NCI-H187 treated with DMSO at 0.1 percent for 48 hours (cell line): Measurements from ENCODE around the gene GAPDHS.
A peak's percentile ranks its signal among the peaks of the same experiment; 100 is the strongest.

Experiments used
- DNase-seq: peaks from one replicate; lab custom pipeline; 2025; lab: John Stamatoyannopoulos, UW

Gene GAPDHS

GRCh38 chr19:35539850-35540249, 6.6 kb downstream of the GAPDHS start:
- DNase-seq: no peak

- DNase-seq: no peak
Measured at GRCh38 chr19:35540356-35540927, 7.2 kb downstream of the GAPDHS start.

- DNase-seq: no peak
Measured at GRCh38 chr19:35542209-35542608, 9.0 kb downstream of the GAPDHS start.

- DNase-seq: no peak
Measured at GRCh38 chr19:35543280-35544109, 10.2 kb downstream of the GAPDHS start.

- DNase-seq: no peak
Measured at GRCh38 chr19:35544110-35544802, 11.0 kb downstream of the GAPDHS start.

- peak; percentile 47 for DNase-seq
Measured at GRCh38 chr19:35545001-35545854, 12.0 kb downstream of the GAPDHS start, which contains the start of gene TMEM147. Gene TMEM147 (plus strand): TSS chr19:35545626. CDS start chr19:35545740, 114 bp downstream.

GRCh38 chr19:35545855-35546381, 12.7 kb downstream of the GAPDHS start:
- no peak for DNase-seq

- no peak for DNase-seq
Measured at GRCh38 chr19:35546532-35546931, 13.3 kb downstream of the GAPDHS start.

- peak; percentile 48 for DNase-seq
Measured at GRCh38 chr19:35549174-35549788, 16.0 kb downstream of the GAPDHS start.

GRCh38 chr19:35549879-35550523, 16.7 kb downstream of the GAPDHS start:
- DNase-seq: no peak

- DNase-seq: no peak
Measured at GRCh38 chr19:35551091-35551810, 18.0 kb downstream of the GAPDHS start.

GRCh38 chr19:35552534-35553384, 19.5 kb downstream of the GAPDHS start:
- DNase-seq: no peak

GRCh38 chr19:35553385-35554000, 20.2 kb downstream of the GAPDHS start:
- DNase-seq: no peak

GRCh38 chr19:35554076-35554475, 20.8 kb downstream of the GAPDHS start:
- DNase-seq: no peak

GRCh38 chr19:35555301-35556005, 22.2 kb downstream of the GAPDHS start:
- no peak for DNase-seq

GRCh38 chr19:35556025-35556590, 22.9 kb downstream of the GAPDHS start:
- no peak for DNase-seq

- no peak for DNase-seq
Measured at GRCh38 chr19:35556846-35557538, 23.7 kb downstream of the GAPDHS start.
